Body of pancreas (tissue), 4 donors: ENCODE measurements around the gene DMKN.

Experiments used
- CTCF ChIP-seq, 7 experiments: fragments of 450-650 bp in 4 of 7; fragments of 200-600 bp in 3 of 7; sonication (generic) in 3 of 7; IDR thresholded peaks; one replicate each; pipeline ENCODE4 v1.5.1; 2016 to 2019; ENCODE audit warnings: antibody characterized with exemption in 7 of 7
- POLR2A ChIP-seq, 3 donors: fragments of 450-650 bp; IDR thresholded peaks; one replicate each; pipeline ENCODE4 v1.6.1; 2016; ENCODE audit warnings: antibody characterized with exemption in 3 of 3, mild to moderate bottlenecking in 2 of 3

GRCh38 chr19:35460608-35461007, 52.8 kb downstream of the DMKN start:
- TF ChIP-seq CTCF (IDR thresholded peaks at IDR 0.05) (no peak), POLR2A (IDR thresholded peaks at IDR 0.05) (no peak)
